ENCODE measurements around the gene MRPL55. TPM values are rescaled to one million over a fixed set of nuclear protein-coding genes. Genes with fewer than 3 reads are reported as not detected.

MRPL55 gene
- total RNA-seq, 2 experiments from 2014 or later = 67.8 to 68.3 TPM

GRCh38 chr1:228131766-228132165 lies 22.7 kb upstream of the MRPL55 start:
- TF ChIP-seq, protein P1, sequence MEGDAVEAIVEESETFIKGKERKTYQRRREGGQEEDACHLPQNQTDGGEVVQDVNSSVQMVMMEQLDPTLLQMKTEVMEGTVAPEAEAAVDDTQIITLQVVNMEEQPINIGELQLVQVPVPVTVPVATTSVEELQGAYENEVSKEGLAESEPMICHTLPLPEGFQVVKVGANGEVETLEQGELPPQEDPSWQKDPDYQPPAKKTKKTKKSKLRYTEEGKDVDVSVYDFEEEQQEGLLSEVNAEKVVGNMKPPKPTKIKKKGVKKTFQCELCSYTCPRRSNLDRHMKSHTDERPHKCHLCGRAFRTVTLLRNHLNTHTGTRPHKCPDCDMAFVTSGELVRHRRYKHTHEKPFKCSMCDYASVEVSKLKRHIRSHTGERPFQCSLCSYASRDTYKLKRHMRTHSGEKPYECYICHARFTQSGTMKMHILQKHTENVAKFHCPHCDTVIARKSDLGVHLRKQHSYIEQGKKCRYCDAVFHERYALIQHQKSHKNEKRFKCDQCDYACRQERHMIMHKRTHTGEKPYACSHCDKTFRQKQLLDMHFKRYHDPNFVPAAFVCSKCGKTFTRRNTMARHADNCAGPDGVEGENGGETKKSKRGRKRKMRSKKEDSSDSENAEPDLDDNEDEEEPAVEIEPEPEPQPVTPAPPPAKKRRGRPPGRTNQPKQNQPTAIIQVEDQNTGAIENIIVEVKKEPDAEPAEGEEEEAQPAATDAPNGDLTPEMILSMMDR (IDR thresholded peaks at IDR 0.05) = no peak
- peaks cover 9% of the 10 kb centered on the region for H3K4me1 Mint-ChIP-seq (ENCODE audit: low read depth)

GRCh38 chr1:228125185-228125584 lies 16.1 kb upstream of the MRPL55 start:
- H3K4me1 Mint-ChIP-seq (ENCODE audit: low read depth) = peaks cover 3% of the 10 kb centered on the region
- H3K27ac Mint-ChIP-seq = no peak overlapping the region
- no peak overlapping the region for H3K4me3 Mint-ChIP-seq
- CTCF ChIA-PET = interaction anchor here (2.5 kb wide), 1 partner anchor 126 kb away, joined by 10 read pairs; no protein-coding TSS in a partner anchor
- ATAC-seq = no peak
- intact Hi-C loops (cut with micrococcal nuclease) = no loop called here
- TF ChIP-seq, protein P1 (IDR thresholded peaks at IDR 0.05) = no peak
- DNase-seq = no peak
- peaks cover 3% of the 10 kb centered on the region for H3K27me3 Mint-ChIP-seq
- no peaks in the 10 kb centered on the region for H3K9me3 Mint-ChIP-seq
- POLR2A ChIA-PET = interaction anchor here (1.0 kb wide), 1 partner anchor 12 kb away, joined by 3 read pairs; no protein-coding TSS in a partner anchor
- no peaks in the 10 kb centered on the region for H3K36me3 Mint-ChIP-seq (ENCODE audit: low read depth)

More at GRCh38 chr1:228131766-228132165, 22.7 kb upstream of the MRPL55 start:
- H3K36me3 Mint-ChIP-seq (ENCODE audit: low read depth) = no peaks in the 10 kb centered on the region
- intact Hi-C loops (cut with micrococcal nuclease) = no loop called here
- no peaks in the 10 kb centered on the region for H3K9me3 Mint-ChIP-seq
- H3K4me3 Mint-ChIP-seq = no peak overlapping the region
- CTCF ChIA-PET = interaction anchor here (1.0 to 4.5 kb wide), 9 partner anchors 11 to 252 kb away, joined by 3 to 51 read pairs (median 7); partner anchors contain the start of genes IBA57 and MRPL55
- DNase-seq (no peak), ATAC-seq (no peak)
- H3K27me3 Mint-ChIP-seq = peaks cover 6% of the 10 kb centered on the region
- H3K27ac Mint-ChIP-seq = no peak overlapping the region
- POLR2A ChIA-PET = interaction anchor here (0.6 kb wide), 1 partner anchor 38 kb away, joined by 3 read pairs; no protein-coding TSS in a partner anchor

DNA sequence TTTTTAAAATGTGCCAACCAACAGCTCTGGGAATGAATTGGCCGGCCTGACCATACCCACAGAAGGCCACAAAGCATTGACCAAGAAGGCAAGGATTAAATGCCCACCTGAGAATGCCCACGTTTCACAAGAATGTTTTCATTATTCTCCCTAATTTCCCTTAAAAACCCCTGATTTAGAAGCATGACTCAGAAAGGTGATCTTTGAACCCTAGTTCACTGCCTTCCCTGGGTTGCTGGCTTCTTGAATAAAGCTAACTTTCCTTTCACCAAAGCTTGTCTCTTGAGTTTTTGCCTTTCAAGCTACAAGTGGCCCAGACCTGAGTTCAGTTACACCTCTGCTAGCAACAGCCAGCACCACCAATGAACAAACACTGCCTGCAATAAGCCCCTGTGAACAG lies 14.4 kb upstream of the MRPL55 start:
- ChIA-PET POLR2A (interaction anchor here (1.1 to 1.6 kb wide), 2 partner anchors 19 to 45 kb away, joined by 3 read pairs; no protein-coding TSS in a partner anchor), CTCF (interaction anchor here (3.4 to 5.8 kb wide), 2 partner anchors 7 to 124 kb away, joined by 10 to 51 read pairs; no protein-coding TSS in a partner anchor)
- TF ChIP-seq, protein P1 (IDR thresholded peaks at IDR 0.05) = no peak
- H3K36me3 Mint-ChIP-seq (ENCODE audit: low read depth) = no peaks in the 10 kb centered on the region
- H3K4me3 Mint-ChIP-seq = no peak overlapping the region
- no peaks in the 10 kb centered on the region for H3K9me3 Mint-ChIP-seq
- DNase-seq (no peak), ATAC-seq (no peak)
- no peak overlapping the region for H3K27ac Mint-ChIP-seq
- H3K4me1 Mint-ChIP-seq (ENCODE audit: low read depth) = peaks cover 3% of the 10 kb centered on the region
- intact Hi-C loops (cut with micrococcal nuclease) = no loop called here
- H3K27me3 Mint-ChIP-seq = peaks cover 3% of the 10 kb centered on the region

DNA sequence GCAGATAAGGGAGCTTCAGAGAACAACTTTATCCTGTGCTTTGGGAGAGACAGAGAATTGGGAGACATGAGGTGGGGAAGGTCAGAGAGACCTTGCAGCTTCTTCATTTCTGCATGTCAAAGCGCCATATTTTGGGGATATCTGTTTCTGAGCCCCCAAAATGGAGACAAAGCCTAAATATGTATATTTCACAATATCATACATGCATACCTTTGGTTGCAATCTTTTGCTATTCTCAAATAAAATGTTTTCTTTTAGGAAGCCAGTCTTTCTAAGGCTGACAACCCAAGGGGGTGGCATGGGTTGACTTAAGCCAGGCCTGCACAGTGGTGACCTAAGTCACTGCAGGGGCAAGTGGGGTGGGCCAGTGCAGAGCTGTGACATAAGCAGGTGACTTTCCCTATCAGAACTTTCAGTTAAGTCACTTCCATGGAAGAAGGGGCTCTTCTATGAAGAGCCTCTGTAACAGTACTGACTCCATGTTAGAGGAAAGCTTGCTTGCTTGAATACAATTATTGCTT lies 13.9 kb upstream of the MRPL55 start:
- Mint-ChIP-seq H3K27me3 (peaks cover 3% of the 10 kb centered on the region), H3K27ac (no peak overlapping the region), H3K4me1 (ENCODE audit: low read depth) (peaks cover 3% of the 10 kb centered on the region), H3K36me3 (ENCODE audit: low read depth) (peaks cover 3% of the 10 kb centered on the region), H3K4me3 (no peak overlapping the region), H3K9me3 (peaks cover 2% of the 10 kb centered on the region)
- ChIA-PET CTCF (interaction anchor here (1.0 to 5.8 kb wide), 3 partner anchors 8 to 124 kb away, joined by 3 to 51 read pairs (median 10); no protein-coding TSS in a partner anchor), POLR2A (interaction anchor here (1.1 to 1.6 kb wide), 3 partner anchors 15 to 45 kb away, joined by 3 read pairs; no protein-coding TSS in a partner anchor)
- TF ChIP-seq, protein P1 (IDR thresholded peaks at IDR 0.05) = no peak
- DNase-seq (no peak), ATAC-seq (no peak)
- intact Hi-C loops (cut with micrococcal nuclease) = no loop called here

All from activated CD8-positive, alpha-beta T cell treated with anti-CD3 and anti-CD28 coated beads for 36 hours (primary cell).